ENCODE data around the gene ESD. TPM values are rescaled to one million over a fixed set of nuclear protein-coding genes. Genes with fewer than 3 reads are reported as not detected.

The ESD gene
- polyA plus RNA-seq, 4 donors: 108 to 181 (median 119) TPM

GRCh38 chr13:46748300-46748699 is 48.7 kb downstream of the ESD start:
- FAIRE-seq: no peak

GRCh38 chr13:46747031-46747820 is 49.7 kb downstream of the ESD start:
- H3K4me3 ChIP-seq (ENCODE audit: low read depth in 1 of 3, low read length in 3 of 3): no peak overlapping the region
- no peak for FAIRE-seq
- peaks cover 0 to 6% of the 10 kb centered on the region in 2 donors for H3K9me3 ChIP-seq (ENCODE audit: control insufficient read depth in 2 of 2, insufficient read depth in 1 of 2, low read depth in 1 of 2, low read length in 1 of 2)
- H3K27ac ChIP-seq (ENCODE audit: low read depth in 1 of 3, low read length in 2 of 3): no peak overlapping the region
- 93 to 99% (median 98%) methylated on average over 8 of the region's 8 CpGs for WGBS, 3 donors
- peaks cover 3 to 34% (median 14%) of the 10 kb centered on the region in 3 donors for H3K36me3 ChIP-seq (ENCODE audit: control insufficient read depth in 3 of 3, insufficient read depth in 2 of 3, low read depth in 1 of 3, low read length in 3 of 3)
- no peaks in the 10 kb centered on the region for H3K27me3 ChIP-seq (ENCODE audit: control insufficient read depth in 3 of 3, insufficient read depth in 3 of 3, low read length in 3 of 3)
- H3K4me1 ChIP-seq (ENCODE audit: control insufficient read depth in 3 of 3, insufficient read depth in 2 of 3, low read depth in 1 of 3, low read length in 2 of 3): no peaks in the 10 kb centered on the region
- no peak for DNase-seq

More at GRCh38 chr13:46748300-46748699, 48.7 kb downstream of the ESD start:
- WGBS, 3 donors: 78 to 86% (median 84%) methylated on average over 4 of the region's 4 CpGs
- H3K4me1 ChIP-seq (ENCODE audit: control insufficient read depth in 3 of 3, insufficient read depth in 2 of 3, low read depth in 1 of 3, low read length in 2 of 3): no peaks in the 10 kb centered on the region
- no peak for DNase-seq
- peaks cover 0 to 6% of the 10 kb centered on the region in 2 donors for H3K9me3 ChIP-seq (ENCODE audit: control insufficient read depth in 2 of 2, insufficient read depth in 1 of 2, low read depth in 1 of 2, low read length in 1 of 2)
- no peak overlapping the region for H3K27ac ChIP-seq (ENCODE audit: low read depth in 1 of 3, low read length in 2 of 3)
- H3K4me3 ChIP-seq (ENCODE audit: low read depth in 1 of 3, low read length in 3 of 3): no peak overlapping the region
- peaks cover 3 to 32% (median 15%) of the 10 kb centered on the region in 3 donors for H3K36me3 ChIP-seq (ENCODE audit: control insufficient read depth in 3 of 3, insufficient read depth in 2 of 3, low read depth in 1 of 3, low read length in 3 of 3)
- no peaks in the 10 kb centered on the region for H3K27me3 ChIP-seq (ENCODE audit: control insufficient read depth in 3 of 3, insufficient read depth in 3 of 3, low read length in 3 of 3)

DNA sequence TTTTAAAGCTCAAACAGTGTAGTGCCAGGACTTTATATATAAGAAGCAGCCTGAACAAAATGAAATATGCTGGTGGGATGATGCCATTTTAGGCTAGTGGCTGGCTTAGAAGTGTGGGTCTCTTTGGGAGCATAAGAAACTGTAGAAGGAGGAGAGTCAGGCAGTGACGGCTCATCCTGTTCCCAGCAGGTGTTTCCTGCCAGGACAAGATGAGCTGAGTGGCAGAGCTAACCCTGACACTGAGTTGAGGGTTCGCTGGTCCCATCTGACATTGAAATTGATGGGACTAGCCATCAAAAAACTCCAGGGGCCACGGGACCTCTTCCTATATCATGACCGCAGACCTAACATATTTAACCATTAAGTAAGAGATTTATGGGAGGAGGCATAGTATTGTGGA is 51.3 kb downstream of the ESD start:
- Histone ChIP-seq H3K27ac (ENCODE audit: low read depth in 1 of 3, low read length in 2 of 3) (no peak overlapping the region), H3K9me3 (ENCODE audit: control insufficient read depth in 2 of 2, insufficient read depth in 1 of 2, low read depth in 1 of 2, low read length in 1 of 2) (peaks cover 0 to 6% of the 10 kb centered on the region in 2 donors), H3K36me3 (ENCODE audit: control insufficient read depth in 3 of 3, insufficient read depth in 2 of 3, low read depth in 1 of 3, low read length in 3 of 3) (peaks cover 2 to 36% (median 14%) of the 10 kb centered on the region in 3 donors), H3K27me3 (ENCODE audit: control insufficient read depth in 3 of 3, insufficient read depth in 3 of 3, low read length in 3 of 3) (no peaks in the 10 kb centered on the region), H3K4me3 (ENCODE audit: low read depth in 1 of 3, low read length in 3 of 3) (no peak overlapping the region), H3K4me1 (ENCODE audit: control insufficient read depth in 3 of 3, insufficient read depth in 2 of 3, low read depth in 1 of 3, low read length in 2 of 3) (no peaks in the 10 kb centered on the region)
- WGBS, 3 donors: 82 to 97% (median 97%) methylated on average over 4 of the region's 4 CpGs
- FAIRE-seq: no peak
- no peak for DNase-seq

DNA sequence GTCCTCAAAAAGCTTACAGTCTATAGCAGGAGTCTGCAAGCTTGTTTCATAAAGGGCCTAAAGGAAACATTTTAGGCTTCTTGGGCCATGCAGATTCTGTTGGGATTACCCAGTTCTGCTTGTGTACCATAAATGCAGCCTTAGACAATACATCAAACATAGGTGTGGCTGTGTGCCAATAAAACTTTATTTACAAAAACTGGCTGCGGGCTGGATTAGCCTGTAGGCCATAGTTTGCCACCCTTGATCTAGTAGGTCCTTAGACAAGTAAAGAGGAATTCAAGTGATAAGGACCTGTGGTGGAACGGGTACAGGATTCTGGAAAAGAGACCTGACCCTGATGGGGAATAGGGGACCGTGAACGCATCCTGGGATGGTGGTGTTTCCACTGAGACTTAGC is 51.9 kb downstream of the ESD start:
- H3K36me3 ChIP-seq (ENCODE audit: control insufficient read depth in 3 of 3, insufficient read depth in 2 of 3, low read depth in 1 of 3, low read length in 3 of 3): peaks cover 0 to 33% (median 11%) of the 10 kb centered on the region in 3 donors
- H3K4me1 ChIP-seq (ENCODE audit: control insufficient read depth in 3 of 3, insufficient read depth in 2 of 3, low read depth in 1 of 3, low read length in 2 of 3): no peaks in the 10 kb centered on the region
- no peaks in the 10 kb centered on the region for H3K27me3 ChIP-seq (ENCODE audit: control insufficient read depth in 3 of 3, insufficient read depth in 3 of 3, low read length in 3 of 3)
- H3K27ac ChIP-seq (ENCODE audit: low read depth in 1 of 3, low read length in 2 of 3): no peak overlapping the region
- WGBS, 3 donors: 93 to 97% (median 96%) methylated on average over 4 of the region's 4 CpGs
- H3K9me3 ChIP-seq (ENCODE audit: control insufficient read depth in 2 of 2, insufficient read depth in 1 of 2, low read depth in 1 of 2, low read length in 1 of 2): peaks cover 0 to 6% of the 10 kb centered on the region in 2 donors
- FAIRE-seq: no peak
- DNase-seq: no peak
- H3K4me3 ChIP-seq (ENCODE audit: low read depth in 1 of 3, low read length in 3 of 3): no peak overlapping the region

- Histone ChIP-seq H3K27me3 (ENCODE audit: control insufficient read depth in 3 of 3, insufficient read depth in 3 of 3, low read length in 3 of 3) (no peaks in the 10 kb centered on the region), H3K36me3 (ENCODE audit: control insufficient read depth in 3 of 3, insufficient read depth in 2 of 3, low read depth in 1 of 3, low read length in 3 of 3) (peaks cover 0 to 28% (median 5%) of the 10 kb centered on the region in 3 donors), H3K4me1 (ENCODE audit: control insufficient read depth in 3 of 3, insufficient read depth in 2 of 3, low read depth in 1 of 3, low read length in 2 of 3) (no peaks in the 10 kb centered on the region), H3K4me3 (ENCODE audit: low read depth in 1 of 3, low read length in 3 of 3) (no peak overlapping the region), H3K9me3 (ENCODE audit: control insufficient read depth in 2 of 2, insufficient read depth in 1 of 2, low read depth in 1 of 2, low read length in 1 of 2) (peaks cover 0 to 6% of the 10 kb centered on the region in 2 donors), H3K27ac (ENCODE audit: low read depth in 1 of 3, low read length in 2 of 3) (no peak overlapping the region)
- no peak for DNase-seq
- no peak for FAIRE-seq
- 79 to 85% (median 83%) methylated on average over 2 of the region's 2 CpGs for WGBS, 3 donors
Measured at GRCh38 chr13:46743191-46743590, 53.8 kb downstream of the ESD start.

- Histone ChIP-seq H3K9me3 (ENCODE audit: control insufficient read depth in 2 of 2, insufficient read depth in 1 of 2, low read depth in 1 of 2, low read length in 1 of 2) (no peaks in the 10 kb centered on the region), H3K36me3 (ENCODE audit: control insufficient read depth in 3 of 3, insufficient read depth in 2 of 3, low read depth in 1 of 3, low read length in 3 of 3) (peaks cover 3 to 18% (median 5%) of the 10 kb centered on the region in 3 donors), H3K27me3 (ENCODE audit: control insufficient read depth in 3 of 3, insufficient read depth in 3 of 3, low read length in 3 of 3) (no peaks in the 10 kb centered on the region), H3K4me1 (ENCODE audit: control insufficient read depth in 3 of 3, insufficient read depth in 2 of 3, low read depth in 1 of 3, low read length in 2 of 3) (no peaks in the 10 kb centered on the region), H3K27ac (ENCODE audit: low read depth in 1 of 3, low read length in 2 of 3) (no peak overlapping the region), H3K4me3 (ENCODE audit: low read depth in 1 of 3, low read length in 3 of 3) (no peak overlapping the region)
- 91 to 97% (median 97%) methylated on average over 4 of the region's 4 CpGs for WGBS, 3 donors
- DNase-seq (no peak), FAIRE-seq (no peak)
Measured at GRCh38 chr13:46739447-46740098, 57.4 kb downstream of the ESD start.

GRCh38 chr13:46738766-46739165 is 58.2 kb downstream of the ESD start:
- FAIRE-seq: no peak

GRCh38 chr13:46738055-46738454 is 58.9 kb downstream of the ESD start:
- Histone ChIP-seq H3K4me3 (ENCODE audit: low read depth in 1 of 3, low read length in 3 of 3) (no peak overlapping the region), H3K4me1 (ENCODE audit: control insufficient read depth in 3 of 3, insufficient read depth in 2 of 3, low read depth in 1 of 3, low read length in 2 of 3) (no peaks in the 10 kb centered on the region), H3K27me3 (ENCODE audit: control insufficient read depth in 3 of 3, insufficient read depth in 3 of 3, low read length in 3 of 3) (no peaks in the 10 kb centered on the region), H3K36me3 (ENCODE audit: control insufficient read depth in 3 of 3, insufficient read depth in 2 of 3, low read depth in 1 of 3, low read length in 3 of 3) (peaks cover 3 to 16% (median 7%) of the 10 kb centered on the region in 3 donors), H3K9me3 (ENCODE audit: control insufficient read depth in 2 of 2, insufficient read depth in 1 of 2, low read depth in 1 of 2, low read length in 1 of 2) (no peaks in the 10 kb centered on the region), H3K27ac (ENCODE audit: low read depth in 1 of 3, low read length in 2 of 3) (no peak overlapping the region)
- FAIRE-seq (no peak), DNase-seq (no peak)
- WGBS, 3 donors: 94 to 99% (median 95%) methylated on average over 2 of the region's 2 CpGs

More at GRCh38 chr13:46738766-46739165, 58.2 kb downstream of the ESD start:
- no peak for DNase-seq
- no peaks in the 10 kb centered on the region for H3K27me3 ChIP-seq (ENCODE audit: control insufficient read depth in 3 of 3, insufficient read depth in 3 of 3, low read length in 3 of 3)
- no peak overlapping the region for H3K27ac ChIP-seq (ENCODE audit: low read depth in 1 of 3, low read length in 2 of 3)
- 83 to 100% (median 97%) methylated on average over 1 of the region's 1 CpG for WGBS, 3 donors
- peaks cover 3 to 16% (median 5%) of the 10 kb centered on the region in 3 donors for H3K36me3 ChIP-seq (ENCODE audit: control insufficient read depth in 3 of 3, insufficient read depth in 2 of 3, low read depth in 1 of 3, low read length in 3 of 3)
- no peak overlapping the region for H3K4me3 ChIP-seq (ENCODE audit: low read depth in 1 of 3, low read length in 3 of 3)
- H3K9me3 ChIP-seq (ENCODE audit: control insufficient read depth in 2 of 2, insufficient read depth in 1 of 2, low read depth in 1 of 2, low read length in 1 of 2): no peaks in the 10 kb centered on the region
- H3K4me1 ChIP-seq (ENCODE audit: control insufficient read depth in 3 of 3, insufficient read depth in 2 of 3, low read depth in 1 of 3, low read length in 2 of 3): no peaks in the 10 kb centered on the region

All from small intestine (tissue), 7 donors.